GM18511 (cell line): Measurements from ENCODE around the gene CEP85.

ENCODE experiments used
- ATAC-seq: cut with Tn5 transposase; IDR thresholded peaks from one replicate; pipeline ENCODE4 v1.9.1; 2021; ENCODE audit warnings: mild to moderate bottlenecking, moderate library complexity; ENCODE audit not compliant: unreplicated experiment

Gene CEP85

GRCh38 chr1:26314501-26314900 lies 80.5 kb downstream of the CEP85 start:
- no peak for ATAC-seq

- ATAC-seq: no peak
These were observed 82.2 kb downstream of the CEP85 start for GRCh38 chr1:26315874-26316850.

DNA sequence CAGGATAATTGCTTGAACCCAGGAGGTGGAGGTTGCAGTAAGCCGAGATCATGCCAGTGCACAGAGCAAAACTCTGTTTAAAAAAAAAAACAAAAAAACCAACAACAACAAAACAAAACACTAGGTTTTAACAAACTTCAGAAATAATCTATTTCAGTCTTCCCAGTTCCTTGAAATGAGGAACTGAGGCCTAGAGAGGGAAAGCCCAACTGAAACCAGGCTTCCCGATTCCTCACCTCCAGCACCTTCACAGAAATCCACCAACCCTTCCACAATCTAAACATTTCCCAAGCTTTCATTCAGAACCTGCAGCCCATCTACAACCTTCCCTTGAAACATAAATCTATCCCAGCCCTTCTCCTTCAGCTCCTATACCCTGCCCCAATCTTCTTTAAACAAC lies 83.1 kb downstream of the CEP85 start:
- ATAC-seq: no peak

DNA sequence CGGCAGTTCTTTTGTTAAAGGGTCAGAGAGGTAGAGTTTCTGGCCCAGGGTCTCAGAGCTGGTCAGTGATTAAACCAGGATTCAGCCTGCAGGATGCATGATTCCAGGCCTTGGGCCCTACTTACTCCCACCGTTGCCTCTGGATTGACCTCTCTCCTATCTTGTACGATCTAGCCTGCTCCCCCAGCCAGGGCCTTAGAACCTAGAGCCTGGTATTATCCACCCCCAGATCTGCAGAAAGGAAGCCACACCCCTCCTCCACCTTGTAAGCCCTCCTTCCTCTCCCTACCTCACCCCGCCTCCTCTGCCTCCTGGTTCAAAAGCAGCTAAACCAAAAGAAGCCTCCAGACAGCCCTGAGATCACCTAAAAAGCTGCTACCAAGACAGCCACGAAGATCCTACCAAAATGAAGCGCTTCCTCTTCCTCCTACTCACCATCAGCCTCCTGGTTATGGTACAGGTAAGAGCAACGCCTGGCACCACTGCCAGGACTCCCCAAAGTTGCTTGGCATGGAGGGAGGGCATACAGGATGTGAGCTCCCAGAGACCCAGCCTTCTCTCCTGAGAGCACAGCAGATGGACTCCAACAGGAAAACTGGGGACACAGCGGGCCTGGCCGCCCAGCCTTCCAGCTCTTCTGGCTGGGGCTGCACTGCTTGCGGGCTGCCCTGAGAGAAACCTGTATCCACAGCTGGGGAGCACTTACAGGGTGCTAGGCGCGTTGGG lies 83.8 kb downstream of the CEP85 start, which contains the start of gene CD52:
CD52 (plus strand) TSS at position 347 of the 726 bp plus-strand sequence; CDS start at position 407, 60 bp downstream.
- peak; percentile 43 for ATAC-seq

- ATAC-seq: peak; percentile 31
These were observed 84.5 kb downstream of the CEP85 start for GRCh38 chr1:26318338-26319064.

GRCh38 chr1:26320896-26321295 lies 86.9 kb downstream of the CEP85 start:
- no peak for ATAC-seq

GRCh38 chr1:26321315-26322041 lies 87.5 kb downstream of the CEP85 start:
- ATAC-seq: no peak

DNA sequence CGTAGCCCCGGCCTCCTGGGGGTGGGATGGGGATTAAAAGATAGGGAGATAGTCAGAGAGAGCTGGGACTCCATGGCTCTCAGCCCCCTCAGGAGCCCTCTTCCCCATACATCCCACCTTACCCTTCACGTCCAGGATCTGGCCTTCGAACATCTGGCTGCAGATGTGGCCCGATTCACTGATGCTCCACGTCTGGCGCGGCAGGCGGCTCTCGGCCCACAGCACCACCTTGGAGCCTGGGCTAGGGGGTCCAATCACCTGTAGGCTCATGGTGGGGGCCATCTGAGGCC lies 88.0 kb downstream of the CEP85 start:
- no peak for ATAC-seq

GRCh38 chr1:26323382-26323781 lies 89.4 kb downstream of the CEP85 start:
- no peak for ATAC-seq

DNA sequence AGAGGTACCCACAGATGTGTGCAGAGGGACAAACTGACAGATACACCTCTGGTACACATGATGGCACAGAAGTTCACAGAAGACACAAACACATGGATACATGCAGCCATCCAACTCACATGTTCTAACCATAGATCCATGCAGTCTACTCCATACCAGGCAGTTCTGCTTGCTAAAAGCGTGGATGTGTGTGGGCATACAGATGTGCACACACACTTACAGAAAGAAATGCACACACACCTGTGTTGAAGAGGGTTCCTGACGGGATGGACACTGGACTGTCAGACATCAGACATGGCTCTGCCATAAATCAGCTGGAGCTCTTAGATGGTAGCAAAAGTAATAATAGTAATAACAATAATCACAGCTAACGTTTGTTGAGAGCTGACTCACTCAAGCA lies 90.5 kb downstream of the CEP85 start:
- ATAC-seq: no peak

DNA sequence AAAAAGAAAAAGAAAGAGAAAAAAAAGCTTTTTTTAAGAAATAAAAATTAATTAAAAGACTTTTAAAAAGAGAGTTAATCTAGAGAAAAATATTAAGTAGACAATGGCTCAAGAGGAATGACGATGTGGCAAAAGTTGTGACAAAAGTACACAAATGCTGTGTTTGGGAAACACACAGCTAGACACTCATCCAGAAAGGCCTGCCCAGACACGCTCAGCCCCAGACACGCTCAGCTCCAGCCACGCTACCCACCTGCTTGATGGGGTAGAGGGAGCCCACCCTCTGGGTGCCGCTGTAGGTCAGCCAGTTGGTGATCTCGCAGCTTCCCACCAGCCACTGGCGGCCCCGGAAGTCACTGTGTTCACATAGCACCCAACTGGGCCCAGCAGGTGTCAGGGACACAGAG lies 94.0 kb downstream of the CEP85 start:
- ATAC-seq: no peak
